Panc1 (cell line): ENCODE results near the gene PLCH2.

Experiments
- REST ChIP-seq, 2 experiments: IDR thresholded peaks; 2 replicates each; pipeline ENCODE4 v1.6.1; 2011 to 2012; ENCODE audit warnings: low read depth in 2 of 2, control low read depth in 1 of 2, low read length in 1 of 2, mild to moderate bottlenecking in 1 of 2, moderate library complexity in 1 of 2; ENCODE audit not compliant: insufficient read depth in 1 of 2
- TF ChIP-seq, protein P1 (sequence below): fragments of 450-650 bp; IDR thresholded peaks from 2 replicates; pipeline ENCODE4 v1.5.1; 2017; ENCODE audit warnings: mild to moderate bottlenecking

DNA sequence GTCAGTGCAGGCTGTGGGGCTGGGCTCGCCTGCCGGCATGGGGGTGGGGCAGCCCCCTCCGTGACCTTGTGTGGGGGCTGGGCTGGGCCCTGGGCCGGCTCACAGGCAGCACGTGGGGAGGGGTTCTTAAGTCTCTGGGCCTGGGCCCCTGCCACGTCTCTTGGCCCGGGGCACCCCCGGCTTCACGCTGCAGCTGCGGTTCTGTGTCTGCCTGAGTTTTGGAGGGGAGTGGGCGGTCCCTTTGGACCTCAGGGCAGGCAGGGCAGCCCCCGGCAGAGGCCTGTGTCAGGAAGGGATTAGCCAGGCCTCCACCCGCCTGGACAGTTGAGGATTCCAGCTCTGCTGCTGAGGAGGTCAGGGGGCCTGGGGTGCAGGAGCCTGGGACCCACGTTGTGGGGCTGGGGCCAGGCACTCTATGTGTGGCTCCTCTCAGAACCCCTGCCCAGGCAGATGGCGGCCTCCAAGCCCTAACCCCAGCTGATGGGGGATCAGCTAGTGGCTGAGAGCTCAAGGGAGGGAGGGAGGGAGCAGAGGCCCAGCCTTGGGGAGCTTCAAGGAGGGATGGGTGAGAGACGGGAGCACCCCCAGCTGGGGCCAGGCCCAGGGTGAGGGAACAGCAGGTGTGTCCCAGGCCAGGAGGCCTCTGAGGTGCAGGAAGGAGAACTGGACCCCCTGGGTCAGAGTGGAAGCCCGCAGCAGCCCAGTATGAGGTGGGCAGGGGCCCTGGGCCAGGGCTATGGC lies 1.8 kb upstream of the PLCH2 start:
- TF ChIP-seq, protein P1, sequence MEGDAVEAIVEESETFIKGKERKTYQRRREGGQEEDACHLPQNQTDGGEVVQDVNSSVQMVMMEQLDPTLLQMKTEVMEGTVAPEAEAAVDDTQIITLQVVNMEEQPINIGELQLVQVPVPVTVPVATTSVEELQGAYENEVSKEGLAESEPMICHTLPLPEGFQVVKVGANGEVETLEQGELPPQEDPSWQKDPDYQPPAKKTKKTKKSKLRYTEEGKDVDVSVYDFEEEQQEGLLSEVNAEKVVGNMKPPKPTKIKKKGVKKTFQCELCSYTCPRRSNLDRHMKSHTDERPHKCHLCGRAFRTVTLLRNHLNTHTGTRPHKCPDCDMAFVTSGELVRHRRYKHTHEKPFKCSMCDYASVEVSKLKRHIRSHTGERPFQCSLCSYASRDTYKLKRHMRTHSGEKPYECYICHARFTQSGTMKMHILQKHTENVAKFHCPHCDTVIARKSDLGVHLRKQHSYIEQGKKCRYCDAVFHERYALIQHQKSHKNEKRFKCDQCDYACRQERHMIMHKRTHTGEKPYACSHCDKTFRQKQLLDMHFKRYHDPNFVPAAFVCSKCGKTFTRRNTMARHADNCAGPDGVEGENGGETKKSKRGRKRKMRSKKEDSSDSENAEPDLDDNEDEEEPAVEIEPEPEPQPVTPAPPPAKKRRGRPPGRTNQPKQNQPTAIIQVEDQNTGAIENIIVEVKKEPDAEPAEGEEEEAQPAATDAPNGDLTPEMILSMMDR: no peak
- TF ChIP-seq REST (IDR thresholded peaks at IDR 0.05; ENCODE audit: insufficient read depth in 1 of 2, low read depth in 2 of 2, low read length in 1 of 2): no peak
